ENCODE results near the gene BRIP1.
"Not testable (repeated sequence)": the region's sequence is repeated elsewhere in the genome, so short reads cannot be mapped to it uniquely, and the experiment has no call there.

BRIP1 gene

GRCh38 chr17:61862975-61863800 lies at the start of gene BRIP1:
Gene BRIP1, minus strand, starts transcription at chr17:61863528. Its CDS starts 1,989 bp downstream, at chr17:61861539.
- in situ Hi-C loops (cut with MboI; ENCODE audit: low sequenced_read_pairs): no loop called here

DNA sequence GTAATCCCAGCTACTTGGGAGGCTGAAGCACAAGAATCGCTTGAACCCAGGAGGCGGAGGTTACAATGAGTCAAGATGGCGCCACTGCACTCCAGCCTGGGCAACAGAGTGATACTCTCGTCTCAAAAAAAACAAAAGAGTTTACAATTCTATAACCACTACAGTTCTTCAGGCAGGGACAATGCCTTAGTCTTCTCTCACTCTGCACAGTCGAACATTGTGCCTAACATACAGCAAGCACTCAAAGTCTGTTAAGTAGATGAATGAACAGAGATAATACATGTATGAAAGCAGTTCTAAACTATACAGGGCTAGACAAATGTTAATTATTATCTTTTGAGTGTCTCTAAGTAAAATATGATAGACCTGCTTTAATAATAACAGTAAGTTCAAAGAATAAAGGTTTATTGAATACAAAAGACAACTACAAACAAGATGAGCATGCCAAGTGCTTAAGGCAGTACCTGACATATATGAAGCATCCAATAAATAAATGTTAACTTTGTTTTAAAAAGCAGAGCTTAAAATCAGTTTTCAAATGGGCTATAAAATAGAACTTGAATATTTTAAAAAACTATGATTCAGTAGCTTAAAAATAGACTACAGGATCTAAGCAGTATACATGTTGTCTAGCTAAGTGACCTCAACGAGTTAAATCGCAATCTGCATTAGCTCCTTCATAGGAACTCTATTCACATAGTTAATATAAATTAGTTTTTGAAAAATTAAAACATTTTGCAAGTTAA lies 45.1 kb upstream of the BRIP1 start:
- in situ Hi-C loops (cut with MboI; ENCODE audit: low sequenced_read_pairs): no loop called here

GRCh38 chr17:61907361-61907760 lies 44.0 kb upstream of the BRIP1 start:
- in situ Hi-C loops (cut with MboI; ENCODE audit: low sequenced_read_pairs): no loop called here

GRCh38 chr17:61904094-61904710 lies 40.9 kb upstream of the BRIP1 start:
- in situ Hi-C loops (cut with MboI; ENCODE audit: low sequenced_read_pairs): no loop called here

- in situ Hi-C loops (cut with MboI; ENCODE audit: low sequenced_read_pairs): no loop called here
Measured at GRCh38 chr17:61903251-61903650, 39.9 kb upstream of the BRIP1 start.

DNA sequence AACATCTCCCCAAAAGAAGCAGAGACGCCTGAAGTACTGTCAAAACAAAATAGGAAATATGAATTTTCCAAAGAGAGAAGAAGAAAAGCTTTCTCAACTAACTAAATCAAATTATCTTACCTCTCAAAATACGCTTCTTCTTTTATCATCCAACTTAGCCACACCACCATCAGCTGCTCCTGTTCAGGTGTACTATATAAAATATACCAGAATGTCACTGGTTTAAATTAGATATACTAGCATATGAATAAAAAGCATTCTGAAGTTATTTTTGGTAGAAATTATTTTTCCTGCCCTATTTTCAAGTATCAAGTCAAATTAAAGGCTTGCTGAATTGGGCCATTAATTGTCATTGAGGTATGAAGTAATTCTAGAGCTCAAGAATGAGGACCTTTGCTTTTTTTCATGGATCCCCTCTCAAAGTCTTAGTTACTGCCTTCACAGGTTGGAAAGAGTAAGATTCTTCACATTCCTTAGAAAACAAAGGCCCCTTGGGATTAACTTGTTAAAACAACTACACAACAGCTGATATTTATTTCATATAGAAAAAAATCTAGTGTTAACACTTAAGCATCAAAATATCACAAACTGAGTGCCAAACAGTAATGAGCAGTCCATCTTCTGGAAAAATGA lies 34.3 kb upstream of the BRIP1 start:
- in situ Hi-C loops (cut with MboI; ENCODE audit: low sequenced_read_pairs): no loop called here

DNA sequence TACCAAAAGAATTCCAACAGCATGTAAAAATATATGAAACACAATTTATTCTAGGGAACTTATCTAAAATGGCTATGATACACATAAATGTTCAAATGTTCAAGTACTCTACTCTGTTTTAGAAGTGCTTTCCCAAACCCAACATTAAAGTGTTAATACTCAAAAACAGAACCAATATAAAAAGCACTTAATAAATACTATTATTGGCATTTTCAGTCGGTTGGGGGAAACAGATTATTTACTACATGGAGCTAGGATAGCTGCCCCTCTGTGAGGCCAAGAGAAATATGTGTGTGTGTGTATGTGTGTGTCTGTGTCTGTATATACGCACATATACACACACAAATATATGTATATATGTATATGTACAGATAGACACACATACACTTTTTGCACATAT lies 32.1 kb upstream of the BRIP1 start:
- in situ Hi-C loops (cut with MboI; ENCODE audit: low sequenced_read_pairs): no loop called here

GRCh38 chr17:61894310-61894709 lies 31.0 kb upstream of the BRIP1 start:
- in situ Hi-C loops (cut with MboI; ENCODE audit: low sequenced_read_pairs): not testable (repeated sequence)

DNA sequence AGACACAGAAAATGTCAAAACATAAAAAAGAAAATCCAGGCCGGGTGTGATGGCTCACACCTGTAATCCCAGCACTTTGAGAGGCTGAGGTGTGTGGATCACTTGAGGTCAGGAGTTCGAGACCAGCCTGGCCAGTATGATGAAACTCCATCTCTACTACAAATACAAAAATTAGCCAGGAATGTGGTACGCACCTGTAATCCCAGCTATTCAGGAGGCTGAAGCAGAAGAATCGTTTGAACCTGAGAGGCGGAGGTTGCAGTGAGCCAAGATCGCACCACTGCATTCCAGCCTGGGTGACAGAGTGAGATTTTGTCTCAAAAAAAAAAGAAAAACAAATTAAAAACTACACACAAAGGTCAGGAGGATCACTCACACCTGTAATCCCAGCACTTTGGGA lies 24.4 kb upstream of the BRIP1 start:
- in situ Hi-C loops (cut with MboI; ENCODE audit: low sequenced_read_pairs): not testable (repeated sequence)

DNA sequence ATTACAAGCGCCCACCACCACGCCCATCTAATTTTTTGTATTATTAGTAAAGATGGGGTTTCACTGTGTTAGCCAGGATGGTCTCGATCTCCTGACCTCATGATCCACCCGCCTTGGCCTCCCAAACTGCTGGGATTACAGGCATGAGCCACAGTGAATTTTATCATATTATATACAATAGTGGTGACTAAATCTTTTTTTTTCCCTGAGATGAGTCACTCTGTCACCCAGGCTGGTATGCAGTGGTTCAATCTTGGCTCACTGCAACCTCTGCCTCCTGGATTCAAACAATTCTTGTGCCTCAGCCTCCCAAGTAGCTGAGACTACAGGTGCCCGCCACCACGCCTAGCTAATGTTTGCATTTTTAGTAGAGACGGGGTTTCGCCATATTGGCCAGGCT lies 22.5 kb upstream of the BRIP1 start:
- in situ Hi-C loops (cut with MboI; ENCODE audit: low sequenced_read_pairs): not testable (repeated sequence)

- in situ Hi-C loops (cut with MboI; ENCODE audit: low sequenced_read_pairs): no loop called here
Measured at GRCh38 chr17:61884864-61885263, 21.5 kb upstream of the BRIP1 start.

GRCh38 chr17:61880589-61881102 lies 17.3 kb upstream of the BRIP1 start:
- in situ Hi-C loops (cut with MboI; ENCODE audit: low sequenced_read_pairs): no loop called here

GRCh38 chr17:61878984-61879612 lies 15.8 kb upstream of the BRIP1 start:
- in situ Hi-C loops (cut with MboI; ENCODE audit: low sequenced_read_pairs): no loop called here

GRCh38 chr17:61878520-61878919 lies 15.2 kb upstream of the BRIP1 start:
- in situ Hi-C loops (cut with MboI; ENCODE audit: low sequenced_read_pairs): no loop called here

- in situ Hi-C loops (cut with MboI; ENCODE audit: low sequenced_read_pairs): no loop called here
Measured at GRCh38 chr17:61877837-61878236, 14.5 kb upstream of the BRIP1 start.

GRCh38 chr17:61875804-61876203 lies 12.5 kb upstream of the BRIP1 start:
- in situ Hi-C loops (cut with MboI; ENCODE audit: low sequenced_read_pairs): no loop called here

DNA sequence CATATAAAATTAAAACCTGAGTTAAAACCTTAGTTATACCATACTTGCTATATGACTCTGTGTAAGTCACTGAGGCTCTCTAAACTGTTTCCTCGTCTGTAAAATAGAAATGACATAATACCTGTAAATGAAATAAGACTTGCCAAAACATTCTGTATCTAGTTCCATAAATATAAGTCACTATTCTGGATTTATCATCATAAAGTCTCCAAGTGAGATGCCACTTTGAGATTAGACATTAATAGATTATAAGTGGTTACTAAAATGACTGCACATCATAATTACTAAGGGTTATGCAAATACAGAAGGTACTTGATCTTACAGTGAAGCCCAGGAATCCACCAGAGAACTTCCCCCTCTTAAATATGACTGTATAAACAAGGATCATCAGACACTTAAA lies 12.0 kb upstream of the BRIP1 start:
- in situ Hi-C loops (cut with MboI; ENCODE audit: low sequenced_read_pairs): no loop called here

DNA sequence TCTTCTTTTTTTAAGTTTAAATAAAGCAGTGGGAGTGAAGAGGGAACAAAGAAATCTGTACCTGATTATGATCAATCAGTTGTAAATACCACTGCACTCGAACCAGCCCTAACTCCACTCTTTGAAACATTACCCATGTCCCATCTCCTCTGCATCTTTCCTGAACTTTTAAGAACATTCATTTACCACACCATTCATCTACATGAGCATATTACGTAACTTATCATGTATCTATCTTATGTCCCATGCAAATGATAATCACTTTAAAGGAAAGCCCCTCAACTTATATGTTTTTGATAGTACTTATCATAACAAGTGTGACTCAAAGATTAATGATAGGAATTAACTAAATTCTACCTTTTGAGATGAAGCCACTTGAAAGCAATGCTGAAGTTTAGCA lies 10.7 kb upstream of the BRIP1 start:
- in situ Hi-C loops (cut with MboI; ENCODE audit: low sequenced_read_pairs): no loop called here

DNA sequence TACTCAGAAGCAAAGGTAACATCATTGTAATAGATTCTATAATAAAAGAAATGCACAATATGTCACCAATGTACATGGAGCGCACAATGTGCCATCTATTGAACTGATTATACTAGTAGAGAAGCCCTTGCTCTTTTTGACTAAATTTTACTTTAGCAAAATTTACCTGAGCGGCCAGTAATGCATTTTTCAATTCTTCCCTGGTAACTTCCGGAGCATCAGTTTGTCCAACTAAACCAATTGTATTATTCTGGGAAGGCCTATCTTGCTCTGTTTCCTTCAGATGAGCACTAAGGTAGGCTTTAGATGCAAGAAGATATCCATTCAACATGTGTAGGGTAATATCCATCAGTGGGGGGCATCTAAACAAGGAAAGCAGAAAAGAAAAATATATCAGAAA lies 8.8 kb upstream of the BRIP1 start:
- in situ Hi-C loops (cut with MboI; ENCODE audit: low sequenced_read_pairs): no loop called here

DNA sequence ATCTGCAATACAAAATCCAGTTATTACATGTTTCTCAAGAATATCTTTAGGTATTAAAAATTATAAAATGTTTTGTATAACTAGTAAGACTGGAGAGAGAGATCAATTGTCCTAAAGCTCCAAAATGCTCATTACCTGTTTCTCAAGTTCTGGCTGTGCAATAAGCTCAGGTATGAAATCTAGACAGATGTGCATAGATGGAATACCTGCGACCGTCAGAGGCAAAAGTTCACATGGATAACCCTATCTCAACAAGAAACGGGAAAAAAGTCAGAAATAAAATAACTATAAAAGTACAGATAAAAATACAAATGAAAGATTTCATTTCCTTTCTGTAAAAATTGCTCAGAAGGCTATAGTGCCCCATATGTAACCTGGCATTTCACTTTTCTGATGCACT lies 5.8 kb upstream of the BRIP1 start:
- in situ Hi-C loops (cut with MboI; ENCODE audit: low sequenced_read_pairs): no loop called here

DNA sequence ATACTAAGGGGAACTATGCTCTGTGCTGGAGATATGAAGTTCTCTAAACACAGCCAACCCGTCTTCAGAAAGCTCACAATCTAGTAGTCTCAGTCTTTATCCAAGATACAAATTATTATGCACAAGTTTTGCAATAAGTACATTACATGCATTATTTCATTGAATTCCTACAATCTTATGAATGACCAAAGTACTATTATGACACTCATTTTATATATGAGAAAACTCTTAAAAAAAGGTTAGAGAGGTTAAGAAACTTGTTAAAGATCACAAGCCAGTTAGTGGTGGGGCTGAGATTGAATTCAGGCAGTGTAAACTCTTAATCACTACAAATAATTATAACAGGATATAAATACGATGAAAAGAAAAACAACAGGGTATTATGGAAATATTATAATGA lies 4.7 kb upstream of the BRIP1 start:
- in situ Hi-C loops (cut with MboI; ENCODE audit: low sequenced_read_pairs): no loop called here

Measured in HL-60/S4 treated with retinoic acid at 250 ng/mL for 4 days and 3 days (cell line).